Mesothelial cell of epicardium (in vitro differentiated cells): ENCODE results near the gene PNMT. TPM values are rescaled to one million over a fixed set of nuclear protein-coding genes. Genes with fewer than 3 reads are reported as not detected.
"Not testable (repeated sequence)": the region's sequence is repeated elsewhere in the genome, so short reads cannot be mapped to it uniquely, and the experiment has no call there.

Experiments used
- DNase-seq, 2 experiments: peaks; one replicate each; pipeline ENCODE4 v3.0.0; 2021; ENCODE audit warnings: low spot score in 2 of 2; ENCODE audit not compliant: unreplicated experiment in 2 of 2
- H3K27ac Mint-ChIP-seq: 2 replicates; pipeline ENCODE4 v1.8.0; 2021; ENCODE audit warnings: mixed read lengths
- H3K27me3 Mint-ChIP-seq: 2 replicates; pipeline ENCODE4 v1.8.0; 2021; ENCODE audit warnings: low read depth, mixed read lengths
- H3K36me3 Mint-ChIP-seq: 2 replicates; pipeline ENCODE4 v1.8.0; 2021; ENCODE audit warnings: mixed read lengths
- H3K4me1 Mint-ChIP-seq: 2 replicates; pipeline ENCODE4 v1.8.0; 2021; ENCODE audit warnings: mixed read lengths
- H3K4me3 Mint-ChIP-seq: 2 replicates; pipeline ENCODE4 v1.8.0; 2021; ENCODE audit warnings: mild to moderate bottlenecking, moderate library complexity, mixed read lengths
- H3K9me3 Mint-ChIP-seq: 2 replicates; pipeline ENCODE4 v1.8.0; 2021; ENCODE audit warnings: mixed read lengths
- total RNA-seq: library from RNA; stranded (reverse); gene quantifications from 3 replicates; pipeline ENCODE4 v1.2.1, GENCODE V29; 2021
- TF ChIP-seq, protein P1 (sequence below): fragments of 200-600 bp; sonication (generic); IDR thresholded peaks from one replicate; pipeline ENCODE4 v1.5.0; 2021; ENCODE audit warnings: antibody characterized with exemption; ENCODE audit not compliant: unreplicated experiment

PNMT gene
- total RNA-seq, 1 donor from 2014 or later = 1.7 TPM

DNA sequence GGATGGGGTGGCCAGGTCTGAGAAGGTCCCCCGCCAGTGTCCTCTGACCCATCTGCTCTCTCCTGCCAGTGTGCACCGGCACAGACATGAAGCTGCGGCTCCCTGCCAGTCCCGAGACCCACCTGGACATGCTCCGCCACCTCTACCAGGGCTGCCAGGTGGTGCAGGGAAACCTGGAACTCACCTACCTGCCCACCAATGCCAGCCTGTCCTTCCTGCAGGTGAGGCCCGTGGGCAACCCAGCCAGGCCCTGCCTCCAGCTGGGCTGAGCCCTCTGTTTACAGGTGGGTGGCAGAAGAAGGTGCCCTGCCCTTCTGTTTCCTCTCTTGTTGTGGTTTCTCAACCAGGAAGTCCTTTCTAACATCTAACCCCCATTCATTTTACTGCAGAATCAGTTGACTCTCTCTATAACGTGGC lies 38.7 kb downstream of the PNMT start:
- DNase-seq = no peak
- Mint-ChIP-seq H3K4me3 (no peak overlapping the region), H3K27me3 (no peaks in the 10 kb centered on the region), H3K9me3 (no peaks in the 10 kb centered on the region), H3K27ac (no peak overlapping the region), H3K36me3 (peaks cover 14% of the 10 kb centered on the region), H3K4me1 (peaks cover 32% of the 10 kb centered on the region)
- TF ChIP-seq, protein P1, sequence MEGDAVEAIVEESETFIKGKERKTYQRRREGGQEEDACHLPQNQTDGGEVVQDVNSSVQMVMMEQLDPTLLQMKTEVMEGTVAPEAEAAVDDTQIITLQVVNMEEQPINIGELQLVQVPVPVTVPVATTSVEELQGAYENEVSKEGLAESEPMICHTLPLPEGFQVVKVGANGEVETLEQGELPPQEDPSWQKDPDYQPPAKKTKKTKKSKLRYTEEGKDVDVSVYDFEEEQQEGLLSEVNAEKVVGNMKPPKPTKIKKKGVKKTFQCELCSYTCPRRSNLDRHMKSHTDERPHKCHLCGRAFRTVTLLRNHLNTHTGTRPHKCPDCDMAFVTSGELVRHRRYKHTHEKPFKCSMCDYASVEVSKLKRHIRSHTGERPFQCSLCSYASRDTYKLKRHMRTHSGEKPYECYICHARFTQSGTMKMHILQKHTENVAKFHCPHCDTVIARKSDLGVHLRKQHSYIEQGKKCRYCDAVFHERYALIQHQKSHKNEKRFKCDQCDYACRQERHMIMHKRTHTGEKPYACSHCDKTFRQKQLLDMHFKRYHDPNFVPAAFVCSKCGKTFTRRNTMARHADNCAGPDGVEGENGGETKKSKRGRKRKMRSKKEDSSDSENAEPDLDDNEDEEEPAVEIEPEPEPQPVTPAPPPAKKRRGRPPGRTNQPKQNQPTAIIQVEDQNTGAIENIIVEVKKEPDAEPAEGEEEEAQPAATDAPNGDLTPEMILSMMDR = no peak

DNA sequence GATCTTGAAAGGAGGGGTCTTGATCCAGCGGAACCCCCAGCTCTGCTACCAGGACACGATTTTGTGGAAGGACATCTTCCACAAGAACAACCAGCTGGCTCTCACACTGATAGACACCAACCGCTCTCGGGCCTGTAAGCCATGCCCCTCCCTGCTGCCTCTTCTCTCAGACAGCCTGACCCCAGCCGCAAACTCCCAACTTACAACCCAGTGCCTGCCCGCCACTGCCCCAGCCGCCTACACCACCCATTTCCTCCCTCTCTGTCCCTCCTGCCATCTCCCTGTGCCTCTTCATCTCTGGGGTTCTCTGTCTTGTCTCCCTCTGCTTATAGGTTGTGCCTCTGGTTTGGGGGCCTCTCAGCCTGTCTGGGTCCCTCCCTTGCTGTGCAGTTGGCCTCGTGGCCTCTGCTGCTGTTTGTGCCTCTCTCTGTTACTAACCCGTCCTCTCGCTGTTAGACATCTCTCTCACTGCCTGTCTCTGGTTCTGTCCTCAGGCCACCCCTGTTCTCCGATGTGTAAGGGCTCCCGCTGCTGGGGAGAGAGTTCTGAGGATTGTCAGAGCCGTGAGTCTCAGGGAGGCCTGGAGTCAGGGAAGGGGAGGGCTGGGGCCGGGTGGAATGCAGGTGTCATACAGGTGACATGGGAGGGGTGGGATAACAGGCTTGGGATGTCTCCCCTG lies 41.2 kb downstream of the PNMT start:
- no peak overlapping the region for H3K27ac Mint-ChIP-seq
- no peak for DNase-seq
- H3K27me3 Mint-ChIP-seq = no peaks in the 10 kb centered on the region
- H3K4me1 Mint-ChIP-seq = peaks cover 20% of the 10 kb centered on the region
- no peaks in the 10 kb centered on the region for H3K9me3 Mint-ChIP-seq
- peaks cover 22% of the 10 kb centered on the region for H3K36me3 Mint-ChIP-seq
- no peak overlapping the region for H3K4me3 Mint-ChIP-seq
- TF ChIP-seq, protein P1 = no peak

DNA sequence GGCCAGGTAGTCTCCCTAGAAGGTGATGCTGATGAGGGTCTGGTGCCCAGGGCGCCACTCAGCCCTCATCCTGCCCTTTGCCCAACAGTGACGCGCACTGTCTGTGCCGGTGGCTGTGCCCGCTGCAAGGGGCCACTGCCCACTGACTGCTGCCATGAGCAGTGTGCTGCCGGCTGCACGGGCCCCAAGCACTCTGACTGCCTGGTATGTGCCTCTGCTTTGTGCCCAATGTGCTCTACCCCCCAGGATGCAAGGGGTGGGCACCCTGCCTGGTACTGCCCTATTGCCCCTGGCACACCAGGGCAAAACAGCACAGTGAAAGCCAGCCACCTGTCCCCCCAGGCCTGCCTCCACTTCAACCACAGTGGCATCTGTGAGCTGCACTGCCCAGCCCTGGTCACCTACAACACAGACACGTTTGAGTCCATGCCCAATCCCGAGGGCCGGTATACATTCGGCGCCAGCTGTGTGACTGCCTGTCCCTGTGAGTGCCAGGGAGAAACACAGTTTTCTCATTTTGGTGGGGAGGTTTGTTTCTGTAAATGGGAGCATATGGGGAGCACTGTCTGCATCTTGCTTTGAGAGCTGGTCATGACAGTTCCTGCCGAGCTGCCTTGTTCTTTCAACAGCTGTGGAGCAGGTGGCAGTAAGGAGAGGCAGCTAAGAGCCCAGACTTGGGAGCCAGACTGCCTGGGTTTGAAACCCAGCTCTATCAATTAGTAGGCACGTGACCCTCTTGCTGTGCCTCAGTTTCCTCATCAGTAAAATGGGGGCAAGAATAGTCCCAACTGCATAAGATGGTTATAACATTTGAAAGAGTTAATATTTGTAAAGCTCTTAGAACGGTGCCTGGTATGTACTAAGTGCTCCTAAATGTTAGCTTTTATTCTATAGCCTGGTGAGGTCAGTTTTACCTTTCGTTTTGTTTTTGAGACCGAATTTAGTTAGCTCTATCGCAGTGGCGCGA lies 42.0 kb downstream of the PNMT start:
- peaks cover 12% of the 10 kb centered on the region for H3K4me1 Mint-ChIP-seq
- no peaks in the 10 kb centered on the region for H3K27me3 Mint-ChIP-seq
- DNase-seq = no peak
- H3K4me3 Mint-ChIP-seq = no peak overlapping the region
- H3K27ac Mint-ChIP-seq = no peak overlapping the region
- peaks cover 22% of the 10 kb centered on the region for H3K36me3 Mint-ChIP-seq
- no peaks in the 10 kb centered on the region for H3K9me3 Mint-ChIP-seq
- TF ChIP-seq, protein P1 = no peak

DNA sequence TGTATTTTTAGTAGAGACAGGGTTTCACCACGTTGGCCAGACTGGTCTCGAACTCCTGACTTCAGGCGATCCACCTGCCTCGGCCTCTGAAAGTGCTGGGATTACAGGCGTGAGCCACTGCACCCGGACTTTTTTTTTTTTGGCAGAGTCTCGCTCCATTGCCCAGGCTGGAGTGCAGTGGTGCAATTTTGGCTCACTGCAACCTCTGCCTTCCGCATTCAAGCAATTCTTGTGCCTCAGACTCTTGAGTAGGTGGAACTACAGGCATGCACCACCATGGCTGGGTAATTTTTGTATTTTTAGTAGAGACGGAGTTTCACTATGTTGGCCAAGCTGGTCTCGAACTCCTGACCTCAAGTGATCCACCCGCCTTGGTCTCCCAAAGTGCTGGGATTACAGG lies 42.8 kb downstream of the PNMT start:
- not testable (repeated sequence) for DNase-seq, H3K27ac Mint-ChIP-seq, H3K4me1 Mint-ChIP-seq, H3K27me3 Mint-ChIP-seq, H3K4me3 Mint-ChIP-seq, H3K9me3 Mint-ChIP-seq
- peaks cover 24% of the 10 kb centered on the region for H3K36me3 Mint-ChIP-seq

DNA sequence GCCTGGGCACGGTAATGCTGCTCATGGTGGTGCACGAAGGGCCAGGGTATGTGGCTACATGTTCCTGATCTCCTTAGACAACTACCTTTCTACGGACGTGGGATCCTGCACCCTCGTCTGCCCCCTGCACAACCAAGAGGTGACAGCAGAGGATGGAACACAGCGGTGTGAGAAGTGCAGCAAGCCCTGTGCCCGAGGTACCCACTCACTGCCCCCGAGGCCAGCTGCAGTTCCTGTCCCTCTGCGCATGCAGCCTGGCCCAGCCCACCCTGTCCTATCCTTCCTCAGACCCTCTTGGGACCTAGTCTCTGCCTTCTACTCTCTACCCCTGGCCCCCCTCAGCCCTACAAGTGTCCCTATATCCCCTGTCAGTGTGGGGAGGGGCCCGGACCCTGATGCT lies 43.6 kb downstream of the PNMT start:
- TF ChIP-seq, protein P1 = no peak
- no peak overlapping the region for H3K4me3 Mint-ChIP-seq
- H3K36me3 Mint-ChIP-seq = peaks cover 24% of the 10 kb centered on the region
- no peaks in the 10 kb centered on the region for H3K27me3 Mint-ChIP-seq
- no peaks in the 10 kb centered on the region for H3K9me3 Mint-ChIP-seq
- no peak for DNase-seq
- H3K4me1 Mint-ChIP-seq = no peaks in the 10 kb centered on the region
- no peak overlapping the region for H3K27ac Mint-ChIP-seq

DNA sequence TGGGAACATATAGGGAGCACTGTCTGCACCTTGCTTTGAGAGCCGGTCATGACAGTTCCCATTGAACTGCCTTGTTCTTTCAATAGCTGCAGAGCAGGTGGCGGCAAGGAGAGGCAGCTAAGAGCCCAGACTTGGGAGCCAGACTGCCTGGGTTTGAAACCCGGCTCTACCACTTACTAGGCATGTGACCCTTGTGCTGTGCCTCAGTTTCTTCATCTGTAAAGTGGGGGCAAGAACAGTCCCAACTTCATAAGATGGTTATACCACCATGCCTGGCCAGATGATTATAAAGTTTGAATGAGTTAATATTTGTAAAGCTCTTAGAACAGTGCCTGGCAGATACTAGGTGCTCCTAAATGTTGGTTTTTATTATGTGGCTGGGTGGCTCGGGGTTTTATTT lies 46.0 kb downstream of the PNMT start:
- Mint-ChIP-seq H3K36me3 (peaks cover 20% of the 10 kb centered on the region), H3K9me3 (no peaks in the 10 kb centered on the region), H3K4me3 (no peak overlapping the region), H3K27me3 (no peaks in the 10 kb centered on the region), H3K4me1 (no peaks in the 10 kb centered on the region), H3K27ac (no peak overlapping the region)
- TF ChIP-seq, protein P1 = no peak
- DNase-seq = no peak
